HepG2 (cell line): Measurements from ENCODE around the gene NT5DC1. TPM values are rescaled to one million over a fixed set of nuclear protein-coding genes. Genes with fewer than 3 reads are reported as not detected.
A peak's percentile ranks its signal among the peaks of the same experiment; 100 is the strongest.

Experiments
- ATRX ChIP-seq: sonication (generic); formaldehyde crosslinking; IDR thresholded peaks from 2 replicates; pipeline ENCODE4 v1.4.0; 2020; ENCODE audit warnings: missing genetic modification reagents, borderline replicate concordance
- CHD4 ChIP-seq: fragments of 200-600 bp; sonication (generic); IDR thresholded peaks from 2 replicates; pipeline ENCODE4 v1.7.0; 2017; ENCODE audit warnings: mild to moderate bottlenecking, low read length, borderline replicate concordance
- DPF2 ChIP-seq: sonication (generic); formaldehyde crosslinking; IDR thresholded peaks from 2 replicates; pipeline ENCODE4 v1.4.0; 2020; ENCODE audit warnings: mild to moderate bottlenecking, low read depth, missing genetic modification reagents, borderline replicate concordance
- MED8 ChIP-seq: sonication (generic); formaldehyde crosslinking; IDR thresholded peaks from 2 replicates; pipeline ENCODE4 v1.8.1; 2023; ENCODE audit warnings: mild to moderate bottlenecking, missing genetic modification reagents; ENCODE audit not compliant: insufficient replicate concordance
- SMC3 ChIP-seq: IDR thresholded peaks from 2 replicates; pipeline ENCODE4 v1.6.1; 2011; ENCODE audit warnings: low read length, improper control_type of control experiment
- SP1 ChIP-seq, 2 experiments: fragments of 450-650 bp in 1 of 2; sonication (generic) in 1 of 2; formaldehyde crosslinking in 1 of 2; IDR thresholded peaks; 2 replicates each; pipeline versions ENCODE4 v1.4.0 to v1.6.1; 2016 to 2020; ENCODE audit warnings: missing genetic modification reagents in 1 of 2
- U2AF1 ChIP-seq: fragments of 200-400 bp; formaldehyde crosslinking; optimal IDR thresholded peaks from 2 replicates; pipeline ENCODE3; 2017; ENCODE audit warnings: mild to moderate bottlenecking, low read depth, low read length
- ZC3H13 ChIP-seq: sonication (generic); formaldehyde crosslinking; IDR thresholded peaks from 2 replicates; pipeline ENCODE4 v1.8.1; 2023; ENCODE audit warnings: mild to moderate bottlenecking, missing genetic modification reagents, moderate library complexity
- ZNF12 ChIP-seq: sonication (generic); formaldehyde crosslinking; IDR thresholded peaks from 2 replicates; pipeline ENCODE4 v1.5.0; 2020; ENCODE audit warnings: missing genetic modification reagents
- ZNF260 ChIP-seq: sonication (generic); formaldehyde crosslinking; IDR thresholded peaks from 2 replicates; pipeline ENCODE4 v1.4.0; 2020; ENCODE audit warnings: missing genetic modification reagents, low read depth, mild to moderate bottlenecking, borderline replicate concordance
- ZNF430 ChIP-seq: sonication (generic); formaldehyde crosslinking; IDR thresholded peaks from 2 replicates; pipeline ENCODE4 v1.9.0; 2021; ENCODE audit warnings: mild to moderate bottlenecking, missing genetic modification reagents
- ZSCAN21 ChIP-seq: sonication (generic); formaldehyde crosslinking; IDR thresholded peaks from 2 replicates; pipeline ENCODE4 v1.8.0; 2022; ENCODE audit warnings: mild to moderate bottlenecking, missing genetic modification reagents, moderate library complexity, borderline replicate concordance
- polyA plus RNA-seq, 8 experiments: library from polyadenylated mRNA; depleted of rRNA in 3 of 8; stranded (reverse) in 7 of 8; unstranded in 1 of 8; fragments of >200 nt; fragmentation: Illumina TruSeq in 4 of 8; extraction: Trizol in 4 of 8; gene quantifications; 2 replicates each; pipeline versions ENCODE4 v1.2.1 to v1.2.3, GENCODE V29; 2011 to 2016; ENCODE audit warnings: low read depth in 4 of 8, missing spikeins in 1 of 8, mixed read lengths in 1 of 8; ENCODE audit not compliant: insufficient read depth in 1 of 8
- total RNA-seq, 5 experiments: library from RNA; depleted of rRNA; stranded (reverse); fragments of >200 nt; fragmentation: Illumina TruSeq; extraction: Trizol; gene quantifications; 2 replicates each; pipeline ENCODE4 v1.2.3, GENCODE V29; 2016; ENCODE audit warnings: low read depth in 1 of 5
- TF ChIP-seq, protein P1 (sequence below): sonication (generic); formaldehyde crosslinking; IDR thresholded peaks from 2 replicates; pipeline ENCODE4 v1.5.0; 2020; ENCODE audit warnings: missing genetic modification reagents
- TF ChIP-seq, protein P2 (sequence below): sonication (generic); formaldehyde crosslinking; IDR thresholded peaks from 2 replicates; pipeline ENCODE4 v1.5.0; 2020; ENCODE audit warnings: mild to moderate bottlenecking, missing genetic modification reagents, borderline replicate concordance
- TF ChIP-seq, protein P3 (sequence below): sonication (generic); formaldehyde crosslinking; IDR thresholded peaks from 2 replicates; pipeline ENCODE4 v1.4.0; 2020; ENCODE audit warnings: missing genetic modification reagents, borderline replicate concordance

The NT5DC1 gene
- total and polyA plus RNA-seq, 2 of the 13 experiments (the other 11 are each of a cell fraction or from before 2014, with no cell fraction given), result 27.0 to 56.1 TPM

DNA sequence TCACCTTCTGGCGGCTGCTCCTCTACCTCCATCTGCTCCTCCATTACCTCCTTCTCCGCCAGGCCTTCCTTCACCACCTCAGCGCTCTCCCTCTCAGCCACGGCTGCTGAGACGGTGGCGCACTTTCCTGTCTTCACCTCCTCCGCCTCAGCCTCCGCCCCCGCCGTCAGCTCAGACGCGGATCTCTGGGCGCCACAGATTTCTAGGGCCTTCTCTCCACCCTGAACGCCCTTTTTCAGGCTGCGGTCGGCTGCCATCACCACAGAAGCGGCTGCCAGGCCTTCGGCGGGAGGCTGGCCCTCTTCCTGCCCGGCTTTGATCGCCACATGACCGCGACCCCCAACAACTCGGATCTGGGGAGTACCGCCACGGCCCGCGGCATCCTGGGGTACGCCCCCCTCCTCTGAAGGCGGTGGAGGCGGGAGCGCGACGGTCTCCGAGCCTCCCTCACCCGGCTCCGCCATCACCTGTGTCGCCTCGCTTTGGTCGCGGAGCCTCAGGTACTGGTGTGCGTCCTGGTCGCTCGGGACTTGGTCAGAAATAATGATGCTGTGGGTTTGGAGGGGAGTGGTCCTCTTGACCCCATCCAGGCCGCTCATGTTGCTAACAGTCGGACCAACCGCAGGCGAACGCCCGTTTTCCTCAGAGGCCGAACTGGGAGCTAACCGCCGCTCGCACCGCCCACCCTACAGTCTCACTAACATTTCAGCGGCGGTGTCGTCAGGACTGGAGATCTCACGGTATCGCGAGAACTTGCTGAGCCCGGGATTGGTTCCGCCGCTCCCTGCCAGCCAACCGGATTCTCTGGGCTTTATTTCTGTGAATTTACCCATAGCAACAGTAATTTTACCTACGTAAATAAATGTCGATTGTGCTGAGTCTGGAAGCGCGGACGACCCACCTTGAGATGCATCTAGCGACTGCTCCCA lies 178.8 kb downstream of the NT5DC1 start, which contains the start of gene TSPYL1 (continued):
- TF ChIP-seq, protein P1, sequence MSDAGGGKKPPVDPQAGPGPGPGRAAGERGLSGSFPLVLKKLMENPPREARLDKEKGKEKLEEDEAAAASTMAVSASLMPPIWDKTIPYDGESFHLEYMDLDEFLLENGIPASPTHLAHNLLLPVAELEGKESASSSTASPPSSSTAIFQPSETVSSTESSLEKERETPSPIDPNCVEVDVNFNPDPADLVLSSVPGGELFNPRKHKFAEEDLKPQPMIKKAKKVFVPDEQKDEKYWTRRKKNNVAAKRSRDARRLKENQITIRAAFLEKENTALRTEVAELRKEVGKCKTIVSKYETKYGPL, result no peak
- TF ChIP-seq SP1 (IDR thresholded peaks at IDR 0.05) (no peak), SP1 (CRISPR knock-in tag; IDR thresholded peaks at IDR 0.05) (peak; percentile 62), ATRX (CRISPR knock-in tag) (no peak), ZNF430 (CRISPR knock-in tag) (peak; percentile 55; the same call in 1 of the 2 replicates), ZNF260 (CRISPR knock-in tag) (no peak), ZNF12 (CRISPR knock-in tag) (no peak; the same call in 1 of the 2 replicates), ZSCAN21 (CRISPR knock-in tag) (peak; percentile 56; the same call in 1 of the 2 replicates), ZC3H13 (CRISPR knock-in tag) (peak; percentile 64; the same call in 1 of the 2 replicates), DPF2 (CRISPR knock-in tag) (no peak), SMC3 (no peak), CHD4 (no peak), U2AF1 (peak; percentile 43), MED8 (CRISPR knock-in tag) (peak; percentile 12)
- TF ChIP-seq, protein P2, sequence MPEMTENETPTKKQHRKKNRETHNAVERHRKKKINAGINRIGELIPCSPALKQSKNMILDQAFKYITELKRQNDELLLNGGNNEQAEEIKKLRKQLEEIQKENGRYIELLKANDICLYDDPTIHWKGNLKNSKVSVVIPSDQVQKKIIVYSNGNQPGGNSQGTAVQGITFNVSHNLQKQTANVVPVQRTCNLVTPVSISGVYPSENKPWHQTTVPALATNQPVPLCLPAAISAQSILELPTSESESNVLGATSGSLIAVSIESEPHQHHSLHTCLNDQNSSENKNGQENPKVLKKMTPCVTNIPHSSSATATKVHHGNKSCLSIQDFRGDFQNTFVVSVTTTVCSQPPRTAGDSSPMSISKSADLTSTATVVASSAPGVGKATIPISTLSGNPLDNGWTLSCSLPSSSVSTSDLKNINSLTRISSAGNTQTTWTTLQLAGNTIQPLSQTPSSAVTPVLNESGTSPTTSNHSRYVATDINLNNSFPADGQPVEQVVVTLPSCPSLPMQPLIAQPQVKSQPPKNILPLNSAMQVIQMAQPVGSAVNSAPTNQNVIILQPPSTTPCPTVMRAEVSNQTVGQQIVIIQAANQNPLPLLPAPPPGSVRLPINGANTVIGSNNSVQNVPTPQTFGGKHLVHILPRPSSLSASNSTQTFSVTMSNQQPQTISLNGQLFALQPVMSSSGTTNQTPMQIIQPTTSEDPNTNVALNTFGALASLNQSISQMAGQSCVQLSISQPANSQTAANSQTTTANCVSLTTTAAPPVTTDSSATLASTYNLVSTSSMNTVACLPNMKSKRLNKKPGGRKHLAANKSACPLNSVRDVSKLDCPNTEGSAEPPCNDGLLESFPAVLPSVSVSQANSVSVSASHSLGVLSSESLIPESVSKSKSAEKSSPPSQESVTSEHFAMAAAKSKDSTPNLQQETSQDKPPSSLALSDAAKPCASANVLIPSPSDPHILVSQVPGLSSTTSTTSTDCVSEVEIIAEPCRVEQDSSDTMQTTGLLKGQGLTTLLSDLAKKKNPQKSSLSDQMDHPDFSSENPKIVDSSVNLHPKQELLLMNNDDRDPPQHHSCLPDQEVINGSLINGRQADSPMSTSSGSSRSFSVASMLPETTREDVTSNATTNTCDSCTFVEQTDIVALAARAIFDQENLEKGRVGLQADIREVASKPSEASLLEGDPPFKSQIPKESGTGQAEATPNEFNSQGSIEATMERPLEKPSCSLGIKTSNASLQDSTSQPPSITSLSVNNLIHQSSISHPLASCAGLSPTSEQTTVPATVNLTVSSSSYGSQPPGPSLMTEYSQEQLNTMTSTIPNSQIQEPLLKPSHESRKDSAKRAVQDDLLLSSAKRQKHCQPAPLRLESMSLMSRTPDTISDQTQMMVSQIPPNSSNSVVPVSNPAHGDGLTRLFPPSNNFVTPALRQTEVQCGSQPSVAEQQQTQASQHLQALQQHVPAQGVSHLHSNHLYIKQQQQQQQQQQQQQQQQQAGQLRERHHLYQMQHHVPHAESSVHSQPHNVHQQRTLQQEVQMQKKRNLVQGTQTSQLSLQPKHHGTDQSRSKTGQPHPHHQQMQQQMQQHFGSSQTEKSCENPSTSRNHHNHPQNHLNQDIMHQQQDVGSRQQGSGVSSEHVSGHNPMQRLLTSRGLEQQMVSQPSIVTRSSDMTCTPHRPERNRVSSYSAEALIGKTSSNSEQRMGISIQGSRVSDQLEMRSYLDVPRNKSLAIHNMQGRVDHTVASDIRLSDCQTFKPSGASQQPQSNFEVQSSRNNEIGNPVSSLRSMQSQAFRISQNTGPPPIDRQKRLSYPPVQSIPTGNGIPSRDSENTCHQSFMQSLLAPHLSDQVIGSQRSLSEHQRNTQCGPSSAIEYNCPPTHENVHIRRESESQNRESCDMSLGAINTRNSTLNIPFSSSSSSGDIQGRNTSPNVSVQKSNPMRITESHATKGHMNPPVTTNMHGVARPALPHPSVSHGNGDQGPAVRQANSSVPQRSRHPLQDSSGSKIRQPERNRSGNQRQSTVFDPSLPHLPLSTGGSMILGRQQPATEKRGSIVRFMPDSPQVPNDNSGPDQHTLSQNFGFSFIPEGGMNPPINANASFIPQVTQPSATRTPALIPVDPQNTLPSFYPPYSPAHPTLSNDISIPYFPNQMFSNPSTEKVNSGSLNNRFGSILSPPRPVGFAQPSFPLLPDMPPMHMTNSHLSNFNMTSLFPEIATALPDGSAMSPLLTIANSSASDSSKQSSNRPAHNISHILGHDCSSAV (CRISPR knock-in tag), result 0 out of 2 replicates have a peak, but pooled peaks have one; percentile 89
- TF ChIP-seq, protein P3, sequence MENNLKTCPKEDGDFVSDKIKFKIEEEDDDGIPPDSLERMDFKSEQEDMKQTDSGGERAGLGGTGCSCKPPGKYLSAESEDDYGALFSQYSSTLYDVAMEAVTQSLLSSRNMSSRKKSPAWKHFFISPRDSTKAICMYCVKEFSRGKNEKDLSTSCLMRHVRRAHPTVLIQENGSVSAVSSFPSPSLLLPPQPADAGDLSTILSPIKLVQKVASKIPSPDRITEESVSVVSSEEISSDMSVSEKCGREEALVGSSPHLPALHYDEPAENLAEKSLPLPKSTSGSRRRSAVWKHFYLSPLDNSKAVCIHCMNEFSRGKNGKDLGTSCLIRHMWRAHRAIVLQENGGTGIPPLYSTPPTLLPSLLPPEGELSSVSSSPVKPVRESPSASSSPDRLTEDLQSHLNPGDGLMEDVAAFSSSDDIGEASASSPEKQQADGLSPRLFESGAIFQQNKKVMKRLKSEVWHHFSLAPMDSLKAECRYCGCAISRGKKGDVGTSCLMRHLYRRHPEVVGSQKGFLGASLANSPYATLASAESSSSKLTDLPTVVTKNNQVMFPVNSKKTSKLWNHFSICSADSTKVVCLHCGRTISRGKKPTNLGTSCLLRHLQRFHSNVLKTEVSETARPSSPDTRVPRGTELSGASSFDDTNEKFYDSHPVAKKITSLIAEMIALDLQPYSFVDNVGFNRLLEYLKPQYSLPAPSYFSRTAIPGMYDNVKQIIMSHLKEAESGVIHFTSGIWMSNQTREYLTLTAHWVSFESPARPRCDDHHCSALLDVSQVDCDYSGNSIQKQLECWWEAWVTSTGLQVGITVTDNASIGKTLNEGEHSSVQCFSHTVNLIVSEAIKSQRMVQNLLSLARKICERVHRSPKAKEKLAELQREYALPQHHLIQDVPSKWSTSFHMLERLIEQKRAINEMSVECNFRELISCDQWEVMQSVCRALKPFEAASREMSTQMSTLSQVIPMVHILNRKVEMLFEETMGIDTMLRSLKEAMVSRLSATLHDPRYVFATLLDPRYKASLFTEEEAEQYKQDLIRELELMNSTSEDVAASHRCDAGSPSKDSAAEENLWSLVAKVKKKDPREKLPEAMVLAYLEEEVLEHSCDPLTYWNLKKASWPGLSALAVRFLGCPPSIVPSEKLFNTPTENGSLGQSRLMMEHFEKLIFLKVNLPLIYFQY (CRISPR knock-in tag), result no peak
